Prostate gland (tissue), 2 donors: ENCODE measurements around the gene CTNND2.

Experiments
- POLR2A ChIP-seq: fragments of 450-650 bp; IDR thresholded peaks from one replicate; pipeline ENCODE4 v1.6.1; 2016; ENCODE audit warnings: antibody characterized with exemption, mild to moderate bottlenecking
- TF ChIP-seq, protein P1 (sequence below), 4 experiments: fragments of 200-600 bp in 2 of 4; fragments of 450-650 bp in 2 of 4; sonication (generic) in 2 of 4; IDR thresholded peaks; 1 replicate in 3 of 4; 2 replicates in 1 of 4; pipeline ENCODE4 v1.5.1; 2016 to 2019; ENCODE audit warnings: antibody characterized with exemption in 4 of 4, mild to moderate bottlenecking in 2 of 4, moderate library complexity in 2 of 4

DNA sequence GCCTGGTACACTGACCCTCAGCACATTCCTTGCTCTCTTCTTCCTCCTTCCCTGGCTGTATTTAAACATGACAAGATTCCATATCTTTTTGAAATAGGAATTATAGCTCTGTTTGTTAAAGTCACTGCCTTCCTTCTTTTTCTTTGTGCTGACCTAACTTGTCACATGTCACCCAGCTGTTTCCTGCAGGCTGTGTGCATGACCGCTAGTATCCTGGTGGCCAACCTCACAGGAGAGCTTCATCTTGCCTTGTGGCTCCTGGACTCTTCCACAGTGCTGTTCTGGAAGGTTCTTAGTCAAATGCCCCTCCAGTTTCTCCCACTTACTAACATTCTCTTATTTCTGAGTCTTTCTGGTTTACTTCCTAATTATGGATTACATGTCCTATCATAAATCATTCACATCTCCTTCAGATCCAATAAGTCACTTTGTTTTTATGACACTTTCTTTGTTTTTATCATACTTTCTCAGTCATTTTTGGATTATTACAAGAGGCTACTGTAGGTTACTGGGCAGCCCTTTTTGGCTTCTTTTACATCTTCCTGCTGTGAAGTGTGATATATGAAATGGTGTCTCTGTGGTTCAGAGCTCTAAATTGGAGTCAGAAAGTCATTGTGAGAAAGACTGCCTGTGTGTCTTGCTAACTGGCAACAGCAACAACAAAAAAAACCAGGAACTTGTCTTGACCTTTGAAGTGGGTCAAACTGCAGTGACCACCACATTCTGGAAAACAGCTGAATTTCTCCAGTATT lies 679.6 kb downstream of the CTNND2 start:
- TF ChIP-seq, protein P1, sequence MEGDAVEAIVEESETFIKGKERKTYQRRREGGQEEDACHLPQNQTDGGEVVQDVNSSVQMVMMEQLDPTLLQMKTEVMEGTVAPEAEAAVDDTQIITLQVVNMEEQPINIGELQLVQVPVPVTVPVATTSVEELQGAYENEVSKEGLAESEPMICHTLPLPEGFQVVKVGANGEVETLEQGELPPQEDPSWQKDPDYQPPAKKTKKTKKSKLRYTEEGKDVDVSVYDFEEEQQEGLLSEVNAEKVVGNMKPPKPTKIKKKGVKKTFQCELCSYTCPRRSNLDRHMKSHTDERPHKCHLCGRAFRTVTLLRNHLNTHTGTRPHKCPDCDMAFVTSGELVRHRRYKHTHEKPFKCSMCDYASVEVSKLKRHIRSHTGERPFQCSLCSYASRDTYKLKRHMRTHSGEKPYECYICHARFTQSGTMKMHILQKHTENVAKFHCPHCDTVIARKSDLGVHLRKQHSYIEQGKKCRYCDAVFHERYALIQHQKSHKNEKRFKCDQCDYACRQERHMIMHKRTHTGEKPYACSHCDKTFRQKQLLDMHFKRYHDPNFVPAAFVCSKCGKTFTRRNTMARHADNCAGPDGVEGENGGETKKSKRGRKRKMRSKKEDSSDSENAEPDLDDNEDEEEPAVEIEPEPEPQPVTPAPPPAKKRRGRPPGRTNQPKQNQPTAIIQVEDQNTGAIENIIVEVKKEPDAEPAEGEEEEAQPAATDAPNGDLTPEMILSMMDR (IDR thresholded peaks at IDR 0.05) = no peak
- no peak for TF ChIP-seq POLR2A
